ENCODE results near the gene IL2RA. TPM values are rescaled to one million over a fixed set of nuclear protein-coding genes. Genes with fewer than 3 reads are reported as not detected.

The IL2RA gene
- total RNA-seq, 2 donors from 2014 or later = 21.0 to 48.2 TPM

- DNase-seq (ENCODE audit: low spot score) (no peak), ATAC-seq (ENCODE audit: insufficient number of reproducible peaks, low FRiP score, low read depth) (no peak)
- Histone ChIP-seq H3K36me3 (no peaks in the 10 kb centered on the region), H3K4me3 (no peak overlapping the region), H3K4me1 (ENCODE audit: control insufficient read depth in 1 of 2, low read depth in 2 of 2) (no peaks in the 10 kb centered on the region), H3K27ac (no peak overlapping the region), H3K9me3 (no peaks in the 10 kb centered on the region), H3K27me3 (replicated peaks; ENCODE audit: insufficient read depth) (no peaks in the 10 kb centered on the region)
- TF ChIP-seq CTCF (IDR thresholded peaks at IDR 0.05) = no peak
These were observed 31.9 kb downstream of the IL2RA start for GRCh38 chr10:6030217-6030616.

- Histone ChIP-seq H3K9me3 (no peaks in the 10 kb centered on the region), H3K4me1 (ENCODE audit: control insufficient read depth in 1 of 2, low read depth in 2 of 2) (peaks cover 0 to 5% of the 10 kb centered on the region in 2 donors), H3K4me3 (no peak overlapping the region), H3K36me3 (no peaks in the 10 kb centered on the region), H3K27ac (no peak overlapping the region), H3K27me3 (replicated peaks; ENCODE audit: insufficient read depth) (no peaks in the 10 kb centered on the region)
- DNase-seq (ENCODE audit: low spot score) (no peak), ATAC-seq (ENCODE audit: insufficient number of reproducible peaks, low FRiP score, low read depth) (no peak)
- TF ChIP-seq CTCF (IDR thresholded peaks at IDR 0.05) = no peak
These were observed 34.2 kb downstream of the IL2RA start for GRCh38 chr10:6027929-6028328.

- no peak for TF ChIP-seq CTCF (IDR thresholded peaks at IDR 0.05)
- DNase-seq (ENCODE audit: low spot score) (no peak), ATAC-seq (ENCODE audit: insufficient number of reproducible peaks, low FRiP score, low read depth) (no peak)
- Histone ChIP-seq H3K9me3 (no peaks in the 10 kb centered on the region), H3K27ac (no peak overlapping the region), H3K27me3 (replicated peaks; ENCODE audit: insufficient read depth) (no peaks in the 10 kb centered on the region), H3K4me1 (ENCODE audit: control insufficient read depth in 1 of 2, low read depth in 2 of 2) (peaks cover 0 to 5% of the 10 kb centered on the region in 2 donors), H3K4me3 (no peak overlapping the region), H3K36me3 (no peaks in the 10 kb centered on the region)
These were observed 36.4 kb downstream of the IL2RA start for GRCh38 chr10:6025683-6026255.

GRCh38 chr10:6024334-6024682 is 37.9 kb downstream of the IL2RA start:
- H3K36me3 ChIP-seq = no peaks in the 10 kb centered on the region
- ATAC-seq (ENCODE audit: insufficient number of reproducible peaks, low FRiP score, low read depth) = no peak
- H3K4me3 ChIP-seq = no peak overlapping the region
- H3K27ac ChIP-seq = no peak overlapping the region
- no peak for TF ChIP-seq CTCF (IDR thresholded peaks at IDR 0.05)
- no peaks in the 10 kb centered on the region for H3K27me3 ChIP-seq (replicated peaks; ENCODE audit: insufficient read depth)
- H3K4me1 ChIP-seq (ENCODE audit: control insufficient read depth in 1 of 2, low read depth in 2 of 2) = peaks cover 0 to 5% of the 10 kb centered on the region in 2 donors
- no peak for DNase-seq (ENCODE audit: low spot score)
- H3K9me3 ChIP-seq = no peaks in the 10 kb centered on the region

- H3K4me1 ChIP-seq (ENCODE audit: control insufficient read depth in 1 of 2, low read depth in 2 of 2) = peaks cover 0 to 5% of the 10 kb centered on the region in 2 donors
- DNase-seq (ENCODE audit: low spot score) (no peak), ATAC-seq (ENCODE audit: insufficient number of reproducible peaks, low FRiP score, low read depth) (peak; percentile 9)
- no peak overlapping the region for H3K27ac ChIP-seq
- no peaks in the 10 kb centered on the region for H3K36me3 ChIP-seq
- no peaks in the 10 kb centered on the region for H3K9me3 ChIP-seq
- no peak for TF ChIP-seq CTCF (IDR thresholded peaks at IDR 0.05)
- no peak overlapping the region for H3K4me3 ChIP-seq
- H3K27me3 ChIP-seq (replicated peaks; ENCODE audit: insufficient read depth) = no peaks in the 10 kb centered on the region
These were observed 38.4 kb downstream of the IL2RA start for GRCh38 chr10:6023661-6024333.
